ENCODE measurements around the gene CHRNA1.

GRCh38 chr2:174774886-174775285 is 10.6 kb upstream of the CHRNA1 start:
- TF ChIP-seq EZH2 (IDR thresholded peaks at IDR 0.05; ENCODE audit: insufficient read depth, poor library complexity, severe bottlenecking) (no peak), EZH2phosphoT487 (IDR thresholded peaks at IDR 0.05; ENCODE audit: insufficient read depth, low read depth) (no peak)

Measured in GM23248 (cell line).